Loucy (cell line): Measurements from ENCODE around the gene OPTN.

Experiments
- CTCF ChIP-seq: fragments of 200-600 bp; sonication (generic); conservative IDR thresholded peaks from 2 replicates; pipeline ENCODE4 v1.5.1; 2014; ENCODE audit warnings: mild to moderate bottlenecking, antibody characterized with exemption, low read length
- EZH2phosphoT487 ChIP-seq: fragments of 200-600 bp; IDR thresholded peaks from 2 replicates; pipeline ENCODE4 v1.6.1; 2018; ENCODE audit warnings: antibody characterized with exemption, mild to moderate bottlenecking, moderate library complexity, borderline replicate concordance

GRCh38 chr10:13067431-13067830 lies 32.5 kb upstream of the OPTN start:
- TF ChIP-seq CTCF (no peak), EZH2phosphoT487 (no peak)
